EL (cell line): ENCODE measurements around the gene KIAA0825.

Experiments
- DNase-seq: peaks from one replicate; pipeline ENCODE4 v3.0.0-alpha.2; 2016

KIAA0825 gene

GRCh38 chr5:94571415-94571814 lies 47.0 kb downstream of the KIAA0825 start:
- DNase-seq = no peak

- no peak for DNase-seq
Measured at GRCh38 chr5:94564812-94565211, 53.6 kb downstream of the KIAA0825 start.

- DNase-seq = no peak
Measured at GRCh38 chr5:94562327-94562971, 56.0 kb downstream of the KIAA0825 start.

GRCh38 chr5:94558028-94558427 lies 60.4 kb downstream of the KIAA0825 start:
- DNase-seq = no peak

- DNase-seq = no peak
Measured at GRCh38 chr5:94551858-94552257, 66.5 kb downstream of the KIAA0825 start.

GRCh38 chr5:94545870-94546625 lies 72.4 kb downstream of the KIAA0825 start:
- no peak for DNase-seq

GRCh38 chr5:94544875-94545547 lies 73.4 kb downstream of the KIAA0825 start:
- no peak for DNase-seq

- DNase-seq = peak; percentile 7
Measured at GRCh38 chr5:94544031-94544650, 74.3 kb downstream of the KIAA0825 start.

GRCh38 chr5:94540856-94541494 lies 77.4 kb downstream of the KIAA0825 start:
- DNase-seq = no peak

GRCh38 chr5:94538260-94538659 lies 80.1 kb downstream of the KIAA0825 start:
- no peak for DNase-seq

- DNase-seq = no peak
Measured at GRCh38 chr5:94526706-94527105, 91.7 kb downstream of the KIAA0825 start.

- peak; percentile 38 for DNase-seq
Measured at GRCh38 chr5:94524841-94525697, 93.3 kb downstream of the KIAA0825 start.

GRCh38 chr5:94523018-94523417 lies 95.4 kb downstream of the KIAA0825 start:
- DNase-seq = no peak

GRCh38 chr5:94522117-94522516 lies 96.3 kb downstream of the KIAA0825 start:
- DNase-seq = no peak

- no peak for DNase-seq
Measured at GRCh38 chr5:94517490-94518488, 100.6 kb downstream of the KIAA0825 start.

- no peak for DNase-seq
Measured at GRCh38 chr5:94516148-94516547, 102.3 kb downstream of the KIAA0825 start.

- no peak for DNase-seq
Measured at GRCh38 chr5:94508461-94509148, 109.8 kb downstream of the KIAA0825 start.

- no peak for DNase-seq
Measured at GRCh38 chr5:94505327-94506068, 112.9 kb downstream of the KIAA0825 start.

- DNase-seq = no peak
Measured at GRCh38 chr5:94503677-94504076, 114.7 kb downstream of the KIAA0825 start.
